Astrocyte (in vitro differentiated cells and primary cell): ENCODE results near the gene HEY2. TPM values are rescaled to one million over a fixed set of nuclear protein-coding genes. Genes with fewer than 3 reads are reported as not detected.

Experiments used
- DNase-seq: peaks from one replicate; pipeline ENCODE4 v3.0.0-alpha.2; 2010; ENCODE audit warnings: low read depth
- FAIRE-seq: peaks from 2 replicates; lab custom pipeline; 2011; peaks lifted over from hg19 to GRCh38; lab: Jason Lieb, UNC
- H2AFZ ChIP-seq: 2 replicates; pipeline ENCODE4 v1.6.0; 2012; ENCODE audit warnings: low read depth, low read length, inconsistent platforms
- H3K27ac ChIP-seq: 2 replicates; pipeline ENCODE4 v1.5.1; 2011; ENCODE audit warnings: low read depth, low read length, inconsistent platforms
- H3K27me3 ChIP-seq: 2 replicates; pipeline ENCODE4 v1.6.0; 2011; ENCODE audit warnings: low read length, inconsistent platforms; ENCODE audit not compliant: insufficient read depth
- H3K36me3 ChIP-seq: 2 replicates; pipeline ENCODE4 v1.5.1; 2011; ENCODE audit warnings: low read length, inconsistent platforms; ENCODE audit not compliant: insufficient read depth
- H3K4me1 ChIP-seq: 2 replicates; pipeline ENCODE4 v1.5.1; 2011; ENCODE audit warnings: low read length, inconsistent platforms; ENCODE audit not compliant: insufficient read depth
- H3K4me2 ChIP-seq: 2 replicates; pipeline ENCODE4 v1.6.0; 2012; ENCODE audit warnings: low read length, inconsistent platforms
- H3K4me3 ChIP-seq: 2 replicates; pipeline ENCODE4 v1.5.1; 2011; ENCODE audit warnings: low read depth, mild to moderate bottlenecking, low read length, inconsistent platforms; ENCODE audit not compliant: insufficient read depth
- H3K79me2 ChIP-seq: 2 replicates; pipeline ENCODE4 v1.6.0; 2012; ENCODE audit warnings: mild to moderate bottlenecking, low read length, inconsistent platforms; ENCODE audit not compliant: insufficient read depth
- H3K9ac ChIP-seq: 2 replicates; pipeline ENCODE4 v1.6.0; 2012; ENCODE audit warnings: mild to moderate bottlenecking, low read length, inconsistent platforms
- H3K9me3 ChIP-seq: 2 replicates; pipeline ENCODE4 v1.5.1; 2012; ENCODE audit warnings: low read depth, mild to moderate bottlenecking, low read length, inconsistent platforms; ENCODE audit not compliant: insufficient read depth
- H4K20me1 ChIP-seq: 2 replicates; pipeline ENCODE4 v1.6.0; 2012; ENCODE audit warnings: low read length, inconsistent platforms; ENCODE audit not compliant: insufficient read depth
- H3K27ac Mint-ChIP-seq: one replicate; pipeline ENCODE4 v1.8.0; 2021; ENCODE audit warnings: mild to moderate bottlenecking, mixed read lengths; ENCODE audit not compliant: unreplicated experiment
- H3K27me3 Mint-ChIP-seq: one replicate; pipeline ENCODE4 v1.8.0; 2021; ENCODE audit warnings: low read depth, mixed read lengths; ENCODE audit not compliant: unreplicated experiment
- H3K36me3 Mint-ChIP-seq: one replicate; pipeline ENCODE4 v1.8.0; 2021; ENCODE audit warnings: low read depth, mixed read lengths; ENCODE audit not compliant: unreplicated experiment
- H3K4me1 Mint-ChIP-seq: one replicate; pipeline ENCODE4 v1.8.0; 2021; ENCODE audit warnings: low read depth, mixed read lengths; ENCODE audit not compliant: unreplicated experiment
- H3K4me3 Mint-ChIP-seq: one replicate; pipeline ENCODE4 v1.8.0; 2021; ENCODE audit warnings: mild to moderate bottlenecking, moderate library complexity, mixed read lengths; ENCODE audit not compliant: unreplicated experiment
- H3K9me3 Mint-ChIP-seq: one replicate; pipeline ENCODE4 v1.8.0; 2021; ENCODE audit warnings: mild to moderate bottlenecking, mixed read lengths; ENCODE audit not compliant: unreplicated experiment
- CTCF ChIP-seq: IDR thresholded peaks from 2 replicates; pipeline ENCODE4 v1.5.1; 2011; ENCODE audit warnings: low read depth, mild to moderate bottlenecking, inconsistent platforms, low read length, moderate library complexity; ENCODE audit not compliant: insufficient read depth
- EZH2 ChIP-seq: IDR thresholded peaks from 2 replicates; pipeline ENCODE4 v1.6.1; 2012; ENCODE audit warnings: mild to moderate bottlenecking, low read length, inconsistent platforms; ENCODE audit not compliant: insufficient read depth
- total RNA-seq: library from RNA; stranded (reverse); gene quantifications from 2 replicates; pipeline ENCODE4 v1.2.1, GENCODE V29; 2021

HEY2 gene
- total RNA-seq, 1 donor from 2014 or later, result 1.0 TPM

DNA sequence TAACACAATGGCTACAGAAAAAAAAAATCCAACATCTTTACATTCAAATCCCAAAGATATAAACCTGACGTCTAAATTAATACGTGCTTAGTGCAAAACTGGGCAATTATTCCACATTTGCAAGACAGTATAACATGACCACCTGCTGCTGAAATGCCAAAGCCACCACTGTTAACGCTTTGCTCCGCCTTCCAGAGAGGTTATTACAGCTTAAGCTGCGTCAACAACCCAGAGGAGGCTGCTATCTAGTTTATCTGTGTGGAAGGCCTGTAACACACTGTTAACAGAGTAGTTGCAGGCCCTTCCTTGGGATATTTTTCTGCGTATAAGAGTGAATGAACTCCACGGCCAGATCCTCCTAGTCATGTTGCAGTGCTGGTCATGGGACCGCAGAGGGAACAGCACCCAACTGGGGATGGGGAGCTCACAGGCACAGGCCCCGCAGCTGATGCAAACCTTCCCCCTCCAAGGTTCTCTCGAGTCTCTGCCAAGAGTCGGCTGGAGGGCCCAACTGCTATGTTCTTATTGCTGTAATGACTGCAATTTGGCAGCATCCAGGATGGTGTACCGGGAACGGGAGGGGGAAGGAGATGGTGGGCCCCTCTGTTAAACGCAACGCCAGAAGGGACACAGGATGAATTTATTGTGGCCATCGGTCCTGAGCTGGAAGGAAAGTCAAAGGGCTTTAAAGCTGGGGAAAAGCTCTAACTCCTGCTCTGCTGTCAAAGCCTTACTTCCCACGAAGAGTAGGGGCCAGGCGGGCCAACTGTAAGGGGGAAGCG lies 40.3 kb downstream of the HEY2 start:
- Mint-ChIP-seq H3K4me1 (peaks cover 13% of the 10 kb centered on the region), H3K36me3 (peaks cover 2% of the 10 kb centered on the region), H3K9me3 (no peaks in the 10 kb centered on the region), H3K27me3 (no peaks in the 10 kb centered on the region), H3K4me3 (peak overlapping the region; percentile 88), H3K27ac (peak overlapping the region; percentile 92)
- no peak for FAIRE-seq
- Histone ChIP-seq H3K79me2 (peaks cover 18% of the 10 kb centered on the region), H3K4me2 (peak overlapping the region; percentile 94), H3K4me3 (peak overlapping the region; percentile 78), H3K27me3 (no peaks in the 10 kb centered on the region), H3K27ac (peak overlapping the region; percentile 82), H3K9me3 (no peaks in the 10 kb centered on the region), H2AFZ (peak overlapping the region; percentile 91), H3K4me1 (peaks cover 24% of the 10 kb centered on the region), H3K9ac (peak overlapping the region; percentile 85), H4K20me1 (no peaks in the 10 kb centered on the region), H3K36me3 (no peaks in the 10 kb centered on the region)
- peak; percentile 32 for DNase-seq
- no peak for TF ChIP-seq EZH2
- TF ChIP-seq CTCF, result no peak

DNA sequence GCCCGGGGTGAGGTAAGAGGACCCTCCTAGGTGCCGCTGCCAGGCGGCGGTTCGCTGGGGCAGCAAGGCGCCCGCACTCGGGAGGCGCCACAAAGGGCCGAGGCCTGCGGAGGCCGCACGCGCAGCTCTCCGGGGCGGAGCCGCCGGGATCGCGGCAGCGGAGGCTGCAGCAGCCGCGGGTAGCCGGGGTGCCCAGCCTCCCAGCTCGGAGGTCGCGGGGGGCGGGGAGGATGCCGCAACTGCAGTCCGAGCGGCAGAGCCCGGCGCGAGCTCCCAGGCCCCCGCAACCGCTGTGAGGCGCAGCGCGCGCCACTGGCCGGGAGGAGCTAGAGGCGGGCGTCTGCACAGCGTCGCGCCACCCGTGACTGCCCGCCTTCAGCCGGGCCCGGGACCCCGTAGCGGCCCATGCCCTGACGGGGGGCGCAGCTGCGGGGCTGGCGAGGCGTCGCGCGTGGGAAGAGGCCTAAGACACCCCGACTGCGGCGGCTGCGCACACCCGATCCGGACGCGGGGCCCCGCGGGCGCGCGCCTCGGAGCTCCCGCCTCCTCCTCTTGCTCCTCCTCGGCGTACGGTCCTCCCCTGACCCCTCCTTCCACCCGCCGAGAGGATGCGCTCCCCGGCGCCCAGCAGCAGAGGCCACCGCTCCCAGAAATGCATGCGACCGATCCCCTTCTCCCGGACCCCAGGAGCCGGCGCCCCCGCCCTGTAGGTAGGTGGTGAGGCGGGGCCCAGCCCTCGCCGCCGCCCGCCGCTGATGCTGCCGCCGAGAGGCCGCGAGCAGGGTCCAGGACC lies 41.1 kb downstream of the HEY2 start, which contains the start of gene NCOA7:
TSS of gene NCOA7 (plus strand) at position 603 of the 793 bp plus-strand sequence. CDS start 24,395 bp downstream, outside the sequence.
- DNase-seq (peak; percentile 59), FAIRE-seq (no peak)
- H3K27ac ChIP-seq, result peak within 1 kb of the TSS; percentile 82
- no peaks in the 10 kb centered on the region for H4K20me1 ChIP-seq
- no peak for TF ChIP-seq CTCF
- TF ChIP-seq EZH2, result no peak
- Mint-ChIP-seq H3K4me3 (peak within 1 kb of the TSS; percentile 95), H3K36me3 (peaks cover 2% of the 10 kb centered on the region), H3K27me3 (no peaks in the 10 kb centered on the region), H3K4me1 (peaks cover 13% of the 10 kb centered on the region), H3K27ac (peak within 1 kb of the TSS; percentile 92), H3K9me3 (no peaks in the 10 kb centered on the region)
- H2AFZ ChIP-seq, result peak within 1 kb of the TSS; percentile 91
- no peaks in the 10 kb centered on the region for H3K27me3 ChIP-seq
- H3K36me3 ChIP-seq, result no peaks in the 10 kb centered on the region
- peak within 1 kb of the TSS; percentile 85 for H3K9ac ChIP-seq
- peaks cover 26% of the 10 kb centered on the region for H3K79me2 ChIP-seq
- peak within 1 kb of the TSS; percentile 78 for H3K4me3 ChIP-seq
- H3K4me1 ChIP-seq, result peaks cover 26% of the 10 kb centered on the region
- peak within 1 kb of the TSS; percentile 94 for H3K4me2 ChIP-seq
- H3K9me3 ChIP-seq, result no peaks in the 10 kb centered on the region
